ENCODE data around the gene CABLES2.

Gene CABLES2

GRCh38 chr20:62344092-62344491 lies 63.0 kb downstream of the CABLES2 start:
- DNase-seq, result no peak

DNA sequence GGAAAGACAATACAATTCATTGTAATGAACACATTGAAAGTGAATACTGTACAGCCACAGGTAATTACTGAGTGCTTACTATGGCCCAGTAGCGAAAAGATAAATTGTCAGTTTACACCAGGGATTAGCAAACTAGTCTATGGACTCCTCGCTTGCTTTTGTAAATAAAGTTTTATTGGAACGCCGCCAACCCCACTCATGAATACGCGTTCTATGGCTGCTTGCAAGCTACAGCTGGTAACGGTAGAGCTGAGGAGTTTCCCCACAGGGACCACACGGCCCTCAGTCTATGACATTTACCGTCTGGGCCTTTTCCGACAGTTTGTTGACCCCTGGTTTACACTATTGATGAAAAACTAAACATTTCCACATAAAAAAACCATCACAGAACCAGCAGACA lies 64.2 kb downstream of the CABLES2 start:
- no peak for DNase-seq

GRCh38 chr20:62339647-62340062 lies 67.4 kb downstream of the CABLES2 start:
- no peak for DNase-seq

All from stimulated activated CD4-positive, alpha-beta T cell treated with anti-CD3 and anti-CD28 coated beads, Interleukin-1b, Interleukin-23, amount 100 ng/mL, for 48 hours (primary cell).